ENCODE results near the gene ARHGAP30.
"Not testable (repeated sequence)": the region's sequence is repeated elsewhere in the genome, so short reads cannot be mapped to it uniquely, and the experiment has no call there.

ARHGAP30 gene, protein sequence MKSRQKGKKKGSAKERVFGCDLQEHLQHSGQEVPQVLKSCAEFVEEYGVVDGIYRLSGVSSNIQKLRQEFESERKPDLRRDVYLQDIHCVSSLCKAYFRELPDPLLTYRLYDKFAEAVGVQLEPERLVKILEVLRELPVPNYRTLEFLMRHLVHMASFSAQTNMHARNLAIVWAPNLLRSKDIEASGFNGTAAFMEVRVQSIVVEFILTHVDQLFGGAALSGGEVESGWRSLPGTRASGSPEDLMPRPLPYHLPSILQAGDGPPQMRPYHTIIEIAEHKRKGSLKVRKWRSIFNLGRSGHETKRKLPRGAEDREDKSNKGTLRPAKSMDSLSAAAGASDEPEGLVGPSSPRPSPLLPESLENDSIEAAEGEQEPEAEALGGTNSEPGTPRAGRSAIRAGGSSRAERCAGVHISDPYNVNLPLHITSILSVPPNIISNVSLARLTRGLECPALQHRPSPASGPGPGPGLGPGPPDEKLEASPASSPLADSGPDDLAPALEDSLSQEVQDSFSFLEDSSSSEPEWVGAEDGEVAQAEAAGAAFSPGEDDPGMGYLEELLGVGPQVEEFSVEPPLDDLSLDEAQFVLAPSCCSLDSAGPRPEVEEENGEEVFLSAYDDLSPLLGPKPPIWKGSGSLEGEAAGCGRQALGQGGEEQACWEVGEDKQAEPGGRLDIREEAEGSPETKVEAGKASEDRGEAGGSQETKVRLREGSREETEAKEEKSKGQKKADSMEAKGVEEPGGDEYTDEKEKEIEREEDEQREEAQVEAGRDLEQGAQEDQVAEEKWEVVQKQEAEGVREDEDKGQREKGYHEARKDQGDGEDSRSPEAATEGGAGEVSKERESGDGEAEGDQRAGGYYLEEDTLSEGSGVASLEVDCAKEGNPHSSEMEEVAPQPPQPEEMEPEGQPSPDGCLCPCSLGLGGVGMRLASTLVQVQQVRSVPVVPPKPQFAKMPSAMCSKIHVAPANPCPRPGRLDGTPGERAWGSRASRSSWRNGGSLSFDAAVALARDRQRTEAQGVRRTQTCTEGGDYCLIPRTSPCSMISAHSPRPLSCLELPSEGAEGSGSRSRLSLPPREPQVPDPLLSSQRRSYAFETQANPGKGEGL

DNA sequence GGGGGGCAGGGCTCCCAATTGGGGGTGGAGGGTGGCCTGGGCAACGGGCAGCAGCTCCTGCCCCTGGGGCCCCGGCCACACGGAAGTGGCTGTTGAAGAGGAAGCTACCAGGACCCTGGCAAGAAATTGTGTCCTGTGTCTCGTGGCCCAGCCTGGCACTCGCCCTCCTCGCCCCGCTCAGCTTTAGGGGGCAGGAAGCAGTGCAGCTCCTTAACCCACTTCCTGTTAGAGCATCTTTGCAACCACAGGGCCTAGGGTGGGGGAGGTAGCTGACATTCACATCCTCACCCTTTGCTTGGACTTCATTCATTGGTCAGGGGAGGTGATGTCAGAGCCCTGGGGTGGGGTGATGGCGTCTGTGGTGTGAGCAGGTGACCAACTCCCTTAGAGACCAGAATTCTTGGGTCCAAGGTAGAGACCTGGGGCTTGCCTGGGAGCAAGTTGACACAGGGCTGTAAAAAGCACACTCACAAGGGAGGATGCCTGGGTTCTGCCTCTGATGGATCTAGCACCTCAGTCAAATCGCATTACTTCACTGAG is at the start of gene ARHGAP30:
TSS of gene ARHGAP30 (minus strand) at position 161 of the 540 bp plus-strand sequence. CDS start 267 bp downstream, outside the sequence.
- peak; percentile 81 for DNase-seq (ENCODE audit: low spot score)

DNA sequence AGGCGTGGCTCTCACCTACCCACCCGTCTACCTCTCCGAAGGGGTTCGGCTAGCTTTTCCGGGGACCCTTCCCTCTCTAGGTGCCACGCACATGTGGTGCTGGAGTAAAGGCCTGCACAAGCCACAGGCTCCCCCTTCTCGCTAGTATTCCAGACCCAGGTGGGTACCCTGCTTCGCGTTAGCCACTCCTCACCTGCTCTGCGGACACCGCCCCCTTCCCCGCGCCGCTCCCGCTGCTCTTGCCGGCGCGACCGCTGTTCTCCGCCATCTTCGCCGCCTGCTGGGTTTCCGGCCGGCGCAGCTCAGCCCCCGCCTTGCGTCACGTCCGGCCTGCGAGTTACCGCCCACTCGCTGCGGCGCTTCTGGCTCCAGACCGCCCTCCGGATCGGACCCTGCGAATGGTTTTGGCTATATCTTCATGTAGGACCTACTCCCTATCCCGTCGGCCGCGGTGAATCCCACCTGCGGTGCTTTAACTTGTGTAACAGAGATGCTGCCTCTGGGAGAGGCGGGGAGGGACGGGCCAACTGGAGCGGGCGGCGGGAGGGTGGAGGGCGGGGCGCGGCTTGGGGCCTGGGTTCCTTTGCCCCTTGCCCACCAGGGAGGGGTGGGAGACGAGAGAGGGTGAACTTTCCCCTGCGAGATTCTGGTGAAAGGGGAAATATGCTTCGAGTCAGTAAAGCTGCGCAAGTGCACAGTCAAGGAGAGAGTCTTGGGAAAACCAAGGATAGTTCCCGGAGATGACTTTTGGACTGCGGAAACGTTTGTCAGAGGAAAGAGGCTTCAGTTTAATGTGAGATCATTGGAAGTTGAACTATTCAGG is 48.3 kb upstream of the ARHGAP30 start, which contains the start of the genes NIT1 and PFDN2:
TSS of gene NIT1 (plus strand) at position 347 of the 823 bp plus-strand sequence. CDS start at position 419, 72 bp downstream.
TSS of gene PFDN2 (minus strand) at position 279 of the 823 bp plus-strand sequence. CDS start at position 268, 11 bp downstream.
- peak; percentile 66 for DNase-seq (ENCODE audit: low spot score)

DNA sequence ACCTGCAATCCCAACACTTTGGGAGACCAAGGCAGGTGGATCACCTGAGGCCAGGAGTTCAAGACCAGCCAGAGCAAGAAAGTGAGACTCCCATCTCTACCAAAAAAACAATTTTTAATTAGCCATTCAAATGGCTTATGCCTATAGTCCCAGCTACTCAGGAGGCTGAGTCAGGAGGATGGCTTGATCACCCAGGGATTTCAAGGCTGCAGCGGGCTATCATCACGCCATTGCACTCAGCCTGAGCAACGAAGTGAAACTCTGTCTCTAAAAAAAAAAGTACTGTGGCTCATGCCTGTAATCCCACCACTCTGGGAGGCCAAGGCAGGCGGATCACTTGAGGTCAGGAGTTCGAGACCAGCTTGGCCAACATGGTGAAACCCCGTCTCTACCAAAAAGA is 46.3 kb upstream of the ARHGAP30 start:
- not testable (repeated sequence) for DNase-seq (ENCODE audit: low spot score)

DNA sequence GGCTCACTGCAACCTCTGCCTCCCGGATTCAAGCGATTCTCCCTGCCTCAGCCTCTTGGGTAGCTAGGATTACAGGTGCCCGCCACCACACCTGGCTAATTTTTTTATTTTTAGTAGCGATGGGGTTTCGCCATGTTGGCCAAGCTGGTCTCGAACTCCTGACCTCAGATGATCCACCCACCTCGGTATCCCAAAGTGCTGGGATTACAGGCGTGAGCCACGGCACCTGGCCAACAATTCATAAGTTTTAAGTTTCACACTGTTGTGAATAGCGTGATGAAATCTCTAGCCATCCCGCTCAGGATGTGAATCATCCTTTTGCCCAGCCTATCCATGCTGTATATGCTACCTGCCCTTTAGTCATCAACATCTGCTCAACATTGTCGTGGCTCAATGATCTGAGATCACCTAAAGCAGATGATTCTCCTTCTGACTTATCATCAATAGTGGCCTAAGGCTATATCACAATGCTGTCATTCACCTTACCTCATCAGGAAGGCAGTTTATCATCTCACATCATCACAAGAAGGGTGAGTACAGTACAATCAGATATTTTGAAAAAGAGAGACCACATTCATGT is 45.5 kb upstream of the ARHGAP30 start:
- no peak for DNase-seq (ENCODE audit: low spot score)

DNA sequence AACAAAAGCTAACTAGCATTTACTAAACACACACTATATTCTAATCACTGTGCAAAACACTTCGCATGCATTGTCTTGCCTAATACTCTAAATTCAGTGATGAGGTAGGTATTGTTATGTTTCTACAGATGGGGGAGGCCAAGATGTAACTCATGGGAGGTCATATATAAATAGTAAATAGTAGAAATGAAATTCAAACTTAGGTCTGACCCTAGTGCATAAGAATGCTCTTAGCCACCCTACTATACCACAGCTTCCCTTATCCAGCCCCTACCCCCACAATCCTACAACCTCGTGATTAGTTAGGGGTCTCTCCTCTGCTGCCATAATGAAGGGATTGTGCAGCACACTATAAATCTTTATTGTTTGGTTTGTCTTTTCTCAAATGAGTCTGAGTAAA is 44.9 kb upstream of the ARHGAP30 start:
- peak; percentile 52 for DNase-seq (ENCODE audit: low spot score)

DNA sequence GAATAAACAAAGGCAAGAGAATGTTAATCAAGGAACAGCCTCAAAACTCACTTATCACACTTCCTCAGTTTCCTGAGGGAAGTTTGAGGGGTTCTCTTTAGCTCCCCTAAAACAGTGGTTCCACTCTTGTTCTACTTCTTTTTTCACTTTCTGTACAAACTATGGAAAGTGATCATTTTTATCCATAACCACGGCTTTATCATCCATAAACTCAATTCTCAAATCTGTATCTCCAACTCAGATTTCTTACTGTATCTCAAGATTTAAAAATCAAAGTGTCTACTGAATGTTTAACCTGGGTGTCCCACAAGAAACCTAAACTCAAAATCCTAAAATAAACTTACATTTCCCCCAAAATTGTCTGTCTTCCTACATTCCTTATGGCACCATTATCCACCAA is 44.2 kb upstream of the ARHGAP30 start:
- no peak for DNase-seq (ENCODE audit: low spot score)

DNA sequence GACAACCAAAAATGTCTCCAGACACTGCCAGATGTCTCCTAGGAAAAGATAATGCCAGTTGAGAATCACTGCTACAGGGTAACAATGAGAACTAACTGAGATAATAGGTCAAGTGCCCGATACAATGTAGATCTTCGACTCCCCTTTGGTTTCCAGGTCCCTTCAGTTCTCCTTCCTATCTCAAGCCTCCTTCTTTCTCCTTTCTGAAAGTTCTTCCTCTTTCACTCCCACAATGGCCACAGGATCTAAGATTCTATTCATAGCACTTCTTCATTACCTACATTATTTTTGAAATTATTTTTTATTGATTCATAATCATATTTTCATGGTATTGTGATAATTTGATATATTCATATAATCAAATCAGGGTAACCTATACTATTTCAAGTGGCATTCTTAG is 41.8 kb upstream of the ARHGAP30 start:
- DNase-seq (ENCODE audit: low spot score) = no peak

DNA sequence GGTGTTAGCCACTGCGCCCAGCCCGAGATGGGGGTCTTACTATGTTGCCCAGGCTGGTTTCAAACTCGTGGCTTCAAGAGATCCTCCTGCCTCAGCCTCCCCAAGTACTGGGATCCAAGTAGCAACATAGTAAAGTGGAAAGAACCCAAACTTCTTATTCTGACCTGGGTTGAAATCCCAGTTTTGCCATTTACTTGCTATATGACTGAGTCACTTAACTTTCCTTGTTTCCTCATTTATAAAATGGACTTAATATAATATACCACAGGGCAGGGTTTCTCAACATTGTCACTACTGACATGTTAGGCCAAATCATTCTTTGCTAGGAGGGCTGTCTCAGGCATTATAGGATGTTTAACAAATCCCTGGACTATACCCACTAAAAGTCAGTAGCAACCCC is 41.4 kb upstream of the ARHGAP30 start:
- no peak for DNase-seq (ENCODE audit: low spot score)

DNA sequence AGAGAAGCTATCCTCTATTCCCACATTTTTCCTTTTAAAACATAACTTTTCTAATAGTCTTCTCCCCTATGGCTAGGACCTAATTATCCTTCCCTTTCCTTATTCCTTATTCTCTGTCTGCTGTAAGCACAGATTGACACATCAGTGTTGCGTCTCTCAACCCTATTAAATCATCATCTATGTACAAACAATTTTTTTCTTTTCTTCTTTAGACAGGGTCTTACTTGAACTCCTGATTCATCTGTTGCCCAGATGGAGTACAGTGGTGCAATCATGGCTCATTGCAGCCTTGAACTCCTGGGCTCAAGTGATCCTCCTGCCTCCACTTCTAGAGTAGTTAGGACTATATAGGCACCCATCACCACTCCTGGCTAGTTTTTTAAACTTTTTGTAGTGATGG is 36.7 kb upstream of the ARHGAP30 start:
- no peak for DNase-seq (ENCODE audit: low spot score)

DNA sequence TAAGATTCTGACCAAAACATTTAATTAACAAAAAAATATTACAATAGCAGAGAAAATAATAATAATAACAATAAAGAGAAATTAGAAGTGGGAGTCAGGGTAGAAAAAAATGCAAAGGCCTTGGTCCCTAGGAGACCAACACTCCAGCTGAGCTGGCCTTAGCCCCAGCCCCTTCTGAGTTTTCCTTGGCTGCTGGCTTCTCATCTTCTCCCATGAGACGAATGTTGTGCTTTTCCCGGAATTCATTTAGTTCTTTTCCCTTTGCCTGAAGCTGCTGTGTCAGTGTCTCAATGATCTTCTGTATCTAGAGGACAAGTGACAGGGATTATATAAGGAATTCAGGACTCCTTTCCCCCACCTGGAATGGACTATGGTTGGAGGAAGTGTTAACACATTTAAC is 30.9 kb upstream of the ARHGAP30 start:
- DNase-seq (ENCODE audit: low spot score) = no peak

DNA sequence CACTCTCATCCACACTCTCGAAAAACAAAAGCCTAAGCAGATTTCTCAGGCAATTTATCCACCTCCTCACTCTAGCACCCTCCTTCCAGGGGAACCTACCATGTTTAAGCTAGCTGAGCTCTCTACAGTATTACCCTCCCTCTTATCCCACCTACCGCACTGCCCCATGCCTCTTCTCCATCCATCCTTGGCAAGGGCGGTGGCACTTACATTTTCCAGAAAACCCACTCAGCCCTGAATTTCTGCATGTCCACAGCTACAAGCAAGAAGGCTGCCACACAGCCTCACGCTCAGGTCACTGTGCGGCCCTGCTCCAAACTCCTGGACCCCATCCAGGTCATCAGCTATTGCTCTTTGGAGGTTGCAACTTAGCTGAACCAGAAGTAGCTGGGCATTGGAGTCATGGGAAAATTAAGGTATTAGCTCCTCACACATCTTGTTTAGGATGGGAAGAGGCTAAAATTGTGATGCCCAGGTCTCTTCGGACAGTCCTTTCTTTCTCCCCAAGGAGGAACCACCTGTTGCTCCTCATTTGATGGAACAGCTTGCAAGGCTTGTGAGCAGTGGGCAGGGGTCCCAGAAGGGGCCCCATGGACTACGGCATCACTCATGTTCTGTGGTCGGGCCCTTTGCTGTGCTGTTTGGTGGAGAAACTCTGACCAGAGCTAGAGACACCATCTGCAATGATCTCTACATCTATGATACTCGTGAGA is 29.6 kb upstream of the ARHGAP30 start:
- no peak for DNase-seq (ENCODE audit: low spot score)

DNA sequence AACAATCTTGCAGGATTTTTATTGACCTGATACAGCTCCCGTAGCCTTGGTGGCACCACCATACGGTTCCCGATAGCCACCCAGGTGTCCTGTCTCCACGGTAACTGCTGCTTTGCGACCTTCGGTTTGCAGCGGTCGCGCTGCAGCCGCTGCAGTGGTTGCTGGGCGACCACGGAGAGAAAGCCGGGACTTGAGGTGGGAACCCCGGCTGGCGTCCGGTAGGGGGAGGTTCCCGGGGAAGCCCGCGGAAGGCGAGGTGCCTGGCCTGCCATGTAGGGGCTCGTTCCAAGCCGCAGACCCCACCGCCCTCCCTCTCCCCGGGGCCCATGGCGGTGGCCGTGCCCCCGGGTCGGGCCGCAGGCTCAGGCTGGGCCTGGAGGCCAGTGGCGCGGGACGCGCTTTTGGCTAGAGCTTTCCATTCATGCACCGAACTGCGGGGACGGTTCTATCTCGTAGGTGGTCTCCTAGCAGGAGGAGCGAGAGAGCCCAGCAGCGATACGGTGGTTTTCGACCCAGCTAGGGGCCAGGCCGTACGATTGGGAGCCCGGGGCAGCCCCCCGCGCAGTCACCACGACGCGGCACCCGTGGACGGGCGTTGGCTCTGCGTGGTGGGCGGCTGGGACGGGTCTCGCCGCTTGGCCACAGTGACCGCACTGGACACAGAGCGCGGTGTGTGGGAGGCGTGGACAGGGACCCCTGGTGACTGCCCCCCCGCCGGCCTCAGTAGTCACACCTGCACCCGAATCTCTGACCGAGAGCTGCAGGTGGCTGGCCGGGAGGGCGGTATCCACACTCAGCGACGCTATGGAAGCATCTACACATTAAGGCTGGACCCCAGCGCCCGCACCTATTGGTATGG is 28.7 kb upstream of the ARHGAP30 start, which contains the start of gene KLHDC9:
TSS of gene KLHDC9 (plus strand) at position 152 of the 859 bp plus-strand sequence. CDS start at position 327, 175 bp downstream.
- DNase-seq (ENCODE audit: low spot score) = no peak

DNA sequence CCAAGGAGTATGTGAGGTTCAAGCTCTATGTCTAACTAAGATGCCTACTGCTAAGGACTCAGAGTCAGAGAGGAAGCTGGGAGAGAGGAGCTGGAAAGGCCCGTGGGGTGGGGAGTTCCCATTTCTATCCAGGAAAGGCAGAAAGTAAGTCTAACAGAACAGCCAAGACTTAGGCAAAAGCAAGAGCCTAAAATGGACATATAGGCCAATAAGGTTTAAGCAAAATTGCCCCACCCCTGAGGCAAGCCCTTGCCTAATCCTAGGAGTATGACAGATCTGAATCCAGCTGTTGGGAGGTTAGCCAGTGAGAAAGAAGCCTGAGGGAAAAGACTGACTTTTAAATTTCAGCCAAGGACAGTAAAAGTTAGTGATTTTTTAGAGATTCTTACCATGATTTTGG is 26.8 kb upstream of the ARHGAP30 start:
- no peak for DNase-seq (ENCODE audit: low spot score)

DNA sequence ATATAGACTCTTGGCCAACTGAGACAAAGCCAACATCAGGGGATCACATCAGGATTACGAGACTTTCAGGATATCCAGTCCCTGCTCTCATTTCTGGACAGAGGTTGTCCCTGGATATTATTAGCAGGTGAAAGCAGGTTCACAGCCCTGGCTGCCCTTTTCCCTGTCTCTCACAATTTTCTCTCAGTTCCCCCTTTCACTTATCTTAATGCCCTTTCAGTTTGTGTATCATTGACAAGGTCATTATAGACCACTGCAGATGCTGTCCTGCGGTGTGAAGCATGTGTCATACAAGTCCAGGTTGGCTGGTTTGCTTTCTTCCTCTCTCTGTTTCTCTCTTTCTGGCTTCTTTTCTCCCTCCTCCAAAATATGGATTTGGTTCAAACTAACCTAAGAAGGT is 26.3 kb upstream of the ARHGAP30 start:
- DNase-seq (ENCODE audit: low spot score) = no peak

DNA sequence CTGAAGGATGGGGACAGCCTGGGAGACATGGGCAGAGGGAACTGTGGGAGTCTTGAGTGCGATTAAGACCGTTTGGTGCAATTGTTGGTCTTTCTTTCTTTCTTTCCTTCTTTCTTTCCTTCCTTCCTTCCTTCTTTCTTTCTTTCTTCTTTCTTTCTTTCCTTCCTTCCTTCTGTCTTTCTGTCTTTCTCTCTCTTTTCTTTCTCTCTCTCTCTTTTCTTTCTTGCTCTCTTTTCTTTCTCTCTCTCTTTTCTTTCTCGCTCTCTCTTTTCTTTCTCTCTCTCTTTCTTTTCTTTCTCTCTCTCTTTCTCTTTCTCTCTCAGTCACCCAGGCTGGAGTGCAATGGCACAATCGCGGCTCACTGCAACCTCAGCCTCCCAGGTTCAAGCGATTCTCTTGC is 25.5 kb upstream of the ARHGAP30 start:
- DNase-seq (ENCODE audit: low spot score) = no peak

DNA sequence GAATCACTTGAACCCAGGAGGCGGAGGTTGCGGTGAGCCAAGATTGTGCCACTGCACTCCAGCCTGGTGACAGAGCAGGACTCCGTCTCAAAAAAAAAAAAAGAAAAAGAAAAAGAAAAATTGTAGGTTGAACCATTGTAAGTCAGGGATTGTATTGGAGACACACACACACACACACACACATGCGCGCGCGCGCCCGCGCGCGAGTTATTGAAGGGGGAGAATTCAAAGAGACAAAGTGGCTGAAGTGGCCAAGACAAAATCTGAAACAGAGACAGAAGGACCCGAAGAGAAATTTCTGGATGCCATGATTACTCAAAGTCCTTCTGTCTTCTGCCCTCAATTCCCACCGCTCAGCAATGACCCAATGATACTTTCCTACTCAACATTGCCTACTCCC is 24.8 kb upstream of the ARHGAP30 start:
- DNase-seq (ENCODE audit: low spot score) = no peak

DNA sequence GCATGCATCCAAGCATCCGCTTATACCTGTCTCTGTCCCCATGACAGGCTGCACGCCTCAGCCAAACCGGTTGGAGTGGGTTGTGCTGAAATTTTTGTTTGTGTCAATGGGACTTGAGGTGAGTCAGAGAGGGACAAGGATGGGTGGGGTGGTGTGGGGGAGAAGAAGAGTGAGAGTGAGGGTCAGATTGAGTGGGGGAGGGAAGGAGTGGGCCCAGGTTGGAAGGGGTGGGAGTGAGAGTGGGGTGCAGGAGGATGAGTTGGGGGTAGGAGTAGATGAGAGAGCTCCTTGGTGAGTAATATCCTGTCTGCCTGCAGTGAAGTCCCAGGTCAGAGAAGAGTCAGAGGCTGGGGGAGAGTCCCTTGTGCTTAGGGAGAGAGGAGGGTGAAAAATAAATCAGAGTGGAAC is 22.9 kb upstream of the ARHGAP30 start:
- DNase-seq (ENCODE audit: low spot score) = no peak

DNA sequence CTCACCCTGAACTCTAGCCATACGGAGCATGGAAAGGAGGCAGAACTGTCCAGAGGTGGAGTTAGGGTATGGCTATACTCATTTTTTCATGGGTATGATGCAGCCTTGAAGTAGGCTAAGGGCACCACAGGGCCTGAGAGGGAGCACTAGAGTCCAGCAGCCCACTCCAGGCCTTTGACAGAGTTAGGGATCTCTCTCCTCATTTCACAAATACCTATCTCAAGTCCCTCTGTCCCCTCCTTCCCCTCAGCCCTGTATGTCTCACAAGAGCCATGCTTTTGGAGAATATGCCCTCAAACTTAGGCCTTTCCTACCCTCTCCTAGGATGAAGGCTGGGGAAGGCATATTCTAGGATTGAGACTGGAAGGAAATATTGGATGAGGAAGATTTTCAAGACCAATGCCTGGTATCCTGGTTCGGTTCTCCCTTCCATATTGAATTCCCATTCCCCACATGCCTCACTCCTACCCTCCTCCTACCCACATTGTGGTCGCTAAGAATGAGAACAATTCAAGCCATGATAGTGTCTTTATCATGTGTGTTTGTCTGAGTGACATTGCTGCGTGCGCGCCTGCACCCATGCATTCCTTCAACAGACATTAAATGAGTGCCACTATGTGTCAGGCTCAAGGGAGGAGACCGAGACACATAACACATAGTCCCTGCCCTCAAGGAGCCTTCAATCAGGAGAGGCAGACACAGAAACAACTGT is 22.3 kb upstream of the ARHGAP30 start:
- no peak for DNase-seq (ENCODE audit: low spot score)

Measured in pons (tissue), 1 donor.